ENCODE data around the gene PGLYRP1. TPM values are rescaled to one million over a fixed set of nuclear protein-coding genes. Genes with fewer than 3 reads are reported as not detected.

Gene PGLYRP1
- total RNA-seq, 1 experiment from 2014 or later = not detected

GRCh38 chr19:46040952-46041500 lies 18.2 kb upstream of the PGLYRP1 start, which contains the start of gene IGFL4:
IGFL4 (minus strand) TSS chr19:46041002; CDS start chr19:46040962, 40 bp downstream.
- H3K36me3 ChIP-seq (ENCODE audit: control insufficient read depth, insufficient read depth, low read length) = no peaks in the 10 kb centered on the region
- ATAC-seq (no peak), DNase-seq (ENCODE audit: low read depth, low spot score) (no peak)
- no peak within 1 kb of the TSS for H3K27ac ChIP-seq (ENCODE audit: low read length)
- CTCF ChIA-PET = interaction anchor here (0.9 kb wide), 1 partner anchor 12 kb away, joined by 3 read pairs; no protein-coding TSS in a partner anchor
- H3K27me3 ChIP-seq (ENCODE audit: control insufficient read depth, insufficient read depth, low read length) = no peaks in the 10 kb centered on the region
- H3K4me3 ChIP-seq (ENCODE audit: low read depth in 2 of 2, low read length in 2 of 2) = no peak within 1 kb of the TSS
- POLR2A ChIA-PET = no interaction called here
- TF ChIP-seq TCF7L2 (IDR thresholded peaks at IDR 0.05; ENCODE audit: low read depth, low read length) (no peak), POLR2AphosphoS5 (IDR thresholded peaks at IDR 0.05; ENCODE audit: low read depth, low read length) (no peak), REST (IDR thresholded peaks at IDR 0.05; ENCODE audit: insufficient read depth in 1 of 2, low read depth in 2 of 2, low read length in 1 of 2) (no peak), CTCF (IDR thresholded peaks at IDR 0.05) (no peak)
- intact Hi-C loops (cut with micrococcal nuclease; ENCODE audit: unreplicated experiment) = no loop called here
- no peaks in the 10 kb centered on the region for H3K4me1 ChIP-seq (ENCODE audit: control insufficient read depth, insufficient read depth, low read length)
- no TSS peak for BruUV-seq (replicated peaks)
- in situ Hi-C loops (cut with HindIII; ENCODE audit: low pct_unique_long_range_greater_than_20kb, low sequenced_read_pairs) = no loop called here
- H3K9me3 ChIP-seq (ENCODE audit: control insufficient read depth, insufficient read depth, low read depth, low read length) = peaks cover 7% of the 10 kb centered on the region; the same call in 1 of the 2 replicates

DNA sequence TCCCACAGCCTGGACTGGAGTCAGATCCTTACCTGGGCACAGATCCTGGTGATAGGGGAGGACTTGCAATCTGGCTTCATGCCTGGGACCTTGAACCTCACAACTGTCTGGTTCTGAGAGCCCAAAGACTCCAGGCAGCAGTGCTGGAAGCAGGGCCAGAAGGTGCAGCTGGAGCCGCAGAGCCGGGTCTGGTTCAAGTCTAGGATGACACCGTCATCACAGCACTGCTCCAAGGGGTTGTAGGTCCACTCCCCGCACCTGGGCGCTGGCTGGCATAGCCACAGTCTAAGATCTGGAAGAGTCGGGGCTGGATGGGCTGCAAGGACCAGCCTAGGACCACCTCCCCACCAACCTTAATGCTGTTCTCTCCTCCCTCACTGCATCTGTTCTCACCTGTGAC lies 17.3 kb upstream of the PGLYRP1 start:
- Histone ChIP-seq H3K4me3 (ENCODE audit: low read depth in 2 of 2, low read length in 2 of 2) (no peak overlapping the region), H3K27me3 (ENCODE audit: control insufficient read depth, insufficient read depth, low read length) (no peaks in the 10 kb centered on the region), H3K9me3 (ENCODE audit: control insufficient read depth, insufficient read depth, low read depth, low read length) (peaks cover 7% of the 10 kb centered on the region; the same call in 1 of the 2 replicates), H3K27ac (ENCODE audit: low read length) (no peak overlapping the region), H3K36me3 (ENCODE audit: control insufficient read depth, insufficient read depth, low read length) (no peaks in the 10 kb centered on the region), H3K4me1 (ENCODE audit: control insufficient read depth, insufficient read depth, low read length) (no peaks in the 10 kb centered on the region)
- in situ Hi-C loops (cut with HindIII; ENCODE audit: low pct_unique_long_range_greater_than_20kb, low sequenced_read_pairs) = no loop called here
- intact Hi-C loops (cut with micrococcal nuclease; ENCODE audit: unreplicated experiment) = no loop called here
- BruUV-seq (replicated peaks) = no TSS peak
- ATAC-seq (no peak), DNase-seq (ENCODE audit: low read depth, low spot score) (no peak)
- POLR2A ChIA-PET = interaction anchor here (0.6 kb wide), 1 partner anchor 45 kb away, joined by 3 read pairs; no protein-coding TSS in a partner anchor
- TF ChIP-seq CTCF (IDR thresholded peaks at IDR 0.05) = no peak
- no peak for TF ChIP-seq TCF7L2 (IDR thresholded peaks at IDR 0.05; ENCODE audit: low read depth, low read length)
- no peak for TF ChIP-seq SIN3A (IDR thresholded peaks at IDR 0.05; ENCODE audit: borderline replicate concordance, insufficient read depth, low read depth, low read length)
- no peak for TF ChIP-seq POLR2AphosphoS5 (IDR thresholded peaks at IDR 0.05; ENCODE audit: low read depth, low read length)
- TF ChIP-seq REST (IDR thresholded peaks at IDR 0.05; ENCODE audit: insufficient read depth in 1 of 2, low read depth in 2 of 2, low read length in 1 of 2) = no peak
- CTCF ChIA-PET = no interaction called here
